D721Med (cell line): ENCODE measurements around the gene CGREF1.

Experiments used
- DNase-seq: peaks from one replicate; pipeline ENCODE4 v3.0.0; 2011; ENCODE audit warnings: low spot score; ENCODE audit not compliant: insufficient read length
- FAIRE-seq: peaks from 2 replicates; lab custom pipeline; 2011; peaks lifted over from hg19 to GRCh38; lab: Jason Lieb, UNC
- CTCF ChIP-seq: IDR thresholded peaks from 2 replicates; pipeline ENCODE4 v1.5.1; 2012; ENCODE audit warnings: mild to moderate bottlenecking, control low read depth; ENCODE audit not compliant: insufficient read depth; ENCODE audit errors: missing control alignments

CGREF1 gene

DNA sequence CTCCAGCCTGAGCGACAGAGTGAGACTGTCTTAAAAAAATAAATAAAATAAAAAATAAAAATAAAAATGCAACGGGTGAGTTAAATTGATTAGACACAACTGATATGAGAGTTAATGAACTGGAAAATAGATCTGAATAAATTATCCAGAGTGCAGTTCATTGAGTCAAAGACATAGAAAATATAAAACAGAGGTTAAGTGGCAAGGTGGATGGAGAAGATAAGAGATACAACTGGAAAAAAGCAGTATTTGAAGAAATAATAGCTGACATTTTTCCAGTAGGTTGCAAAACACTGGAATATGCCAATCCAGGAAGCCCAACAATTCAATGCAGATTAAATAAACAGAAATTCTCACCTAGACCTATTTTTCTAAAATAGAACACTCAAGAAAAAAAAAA lies 10.7 kb downstream of the CGREF1 start:
- no peak for TF ChIP-seq CTCF
- DNase-seq (no peak), FAIRE-seq (no peak)

DNA sequence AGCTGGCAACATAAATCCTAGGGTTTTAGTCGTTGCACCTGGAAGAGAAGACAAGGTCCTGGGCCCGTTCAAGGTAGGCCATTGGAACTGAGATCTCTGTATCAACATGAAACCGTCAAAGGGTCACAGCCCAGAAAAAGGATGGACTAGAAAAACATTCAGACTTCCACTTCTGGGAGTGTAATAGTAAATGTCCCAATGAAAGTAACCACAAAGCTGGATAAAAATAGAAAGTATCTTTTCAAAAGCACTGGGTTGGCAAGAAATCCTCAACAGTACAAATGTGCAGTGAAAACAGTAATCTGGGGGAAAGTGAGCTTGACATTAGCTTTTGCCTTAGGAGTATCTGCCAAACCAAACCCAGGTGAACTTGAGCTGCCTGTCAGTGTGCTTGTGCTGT lies 12.9 kb downstream of the CGREF1 start:
- no peak for DNase-seq
- TF ChIP-seq CTCF = no peak
- FAIRE-seq = no peak

DNA sequence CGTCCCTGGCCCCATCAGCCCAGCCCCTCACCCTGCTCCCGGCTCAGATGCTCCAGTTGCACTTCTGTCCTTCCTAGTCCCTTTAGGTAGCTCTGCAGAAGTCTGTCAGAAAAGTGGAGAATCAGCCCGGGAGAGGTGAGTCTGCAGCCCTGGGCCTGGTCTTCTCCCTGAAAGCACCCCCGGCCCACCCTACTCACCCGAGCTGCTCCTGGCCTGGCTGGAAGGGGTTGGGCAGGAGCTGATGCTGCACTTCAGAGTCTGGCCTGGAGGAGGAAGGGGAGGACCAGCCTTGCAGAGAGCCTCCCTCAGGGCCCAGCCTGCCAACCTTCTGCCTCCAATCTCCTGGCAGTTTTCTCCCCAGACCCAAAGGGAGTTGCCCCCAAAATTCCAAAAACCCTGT lies 16.6 kb downstream of the CGREF1 start:
- no peak for DNase-seq
- TF ChIP-seq CTCF = no peak
- FAIRE-seq = no peak

GRCh38 chr2:27100036-27100435 lies 18.9 kb downstream of the CGREF1 start:
- FAIRE-seq = no peak

GRCh38 chr2:27099334-27099955 lies 19.5 kb downstream of the CGREF1 start:
- FAIRE-seq = no peak
- TF ChIP-seq CTCF = no peak
- DNase-seq = no peak

More at GRCh38 chr2:27100036-27100435, 18.9 kb downstream of the CGREF1 start:
- no peak for DNase-seq
- no peak for TF ChIP-seq CTCF

DNA sequence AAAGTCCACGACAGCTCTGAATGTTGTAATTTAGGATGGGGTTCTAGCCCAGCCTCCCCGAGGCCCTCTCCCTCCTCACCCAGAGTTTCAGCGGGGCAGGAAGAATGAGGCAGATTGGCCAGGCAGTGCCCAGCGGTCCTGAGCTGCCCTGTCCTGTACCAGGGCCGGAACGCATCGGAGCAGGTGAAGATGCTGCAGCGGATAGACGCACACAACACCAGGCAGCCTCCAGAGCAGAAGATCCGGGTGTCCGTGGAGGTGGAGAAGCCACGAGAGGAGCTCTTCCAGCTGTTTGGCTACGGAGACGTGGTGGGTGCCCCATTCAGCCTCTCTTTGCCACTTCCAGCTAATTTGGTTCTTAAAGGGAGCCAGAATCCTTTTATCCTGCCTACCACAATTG lies 21.6 kb downstream of the CGREF1 start:
- FAIRE-seq (no peak), DNase-seq (no peak)
- no peak for TF ChIP-seq CTCF

DNA sequence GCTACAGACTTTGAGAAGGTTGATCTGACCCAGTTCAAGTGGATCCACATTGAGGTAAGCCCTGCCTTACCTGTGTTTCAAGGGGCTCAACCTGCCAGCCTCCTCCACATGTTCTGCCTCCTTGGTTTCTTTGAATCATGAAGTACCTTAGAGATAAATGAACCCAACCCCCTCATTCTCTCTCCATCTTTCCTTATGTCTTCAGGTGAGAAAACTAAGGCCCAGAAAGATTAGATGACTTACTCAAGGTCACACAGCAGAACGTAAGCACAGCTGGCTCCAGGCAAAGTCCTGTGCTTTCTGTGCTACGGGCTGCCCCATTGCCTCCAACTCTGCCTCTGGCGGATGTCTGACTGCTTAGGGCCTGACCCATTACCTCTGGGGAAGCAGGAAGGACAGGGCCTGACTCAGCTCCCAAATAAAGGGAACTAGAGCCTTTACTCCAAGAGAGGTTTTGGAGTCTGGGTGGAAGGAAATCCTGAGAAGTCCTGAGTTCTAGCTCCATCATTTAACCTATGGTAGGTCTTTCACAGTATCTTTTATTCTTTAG lies 22.1 kb downstream of the CGREF1 start:
- FAIRE-seq = no peak
- no peak for DNase-seq
- TF ChIP-seq CTCF = no peak
